GM23248 (cell line): ENCODE data around the gene LARP7.

Source experiments
- EZH2 ChIP-seq: fragments of 200-600 bp; sonication (generic); IDR thresholded peaks from 2 replicates; pipeline ENCODE4 v1.6.1; 2018; ENCODE audit warnings: antibody characterized with exemption, mild to moderate bottlenecking; ENCODE audit not compliant: insufficient read depth, poor library complexity, severe bottlenecking
- EZH2phosphoT487 ChIP-seq: fragments of 200-600 bp; sonication (generic); IDR thresholded peaks from 2 replicates; pipeline ENCODE4 v1.6.1; 2018; ENCODE audit warnings: antibody characterized with exemption, moderate library complexity, mild to moderate bottlenecking, low read depth; ENCODE audit not compliant: insufficient read depth

DNA sequence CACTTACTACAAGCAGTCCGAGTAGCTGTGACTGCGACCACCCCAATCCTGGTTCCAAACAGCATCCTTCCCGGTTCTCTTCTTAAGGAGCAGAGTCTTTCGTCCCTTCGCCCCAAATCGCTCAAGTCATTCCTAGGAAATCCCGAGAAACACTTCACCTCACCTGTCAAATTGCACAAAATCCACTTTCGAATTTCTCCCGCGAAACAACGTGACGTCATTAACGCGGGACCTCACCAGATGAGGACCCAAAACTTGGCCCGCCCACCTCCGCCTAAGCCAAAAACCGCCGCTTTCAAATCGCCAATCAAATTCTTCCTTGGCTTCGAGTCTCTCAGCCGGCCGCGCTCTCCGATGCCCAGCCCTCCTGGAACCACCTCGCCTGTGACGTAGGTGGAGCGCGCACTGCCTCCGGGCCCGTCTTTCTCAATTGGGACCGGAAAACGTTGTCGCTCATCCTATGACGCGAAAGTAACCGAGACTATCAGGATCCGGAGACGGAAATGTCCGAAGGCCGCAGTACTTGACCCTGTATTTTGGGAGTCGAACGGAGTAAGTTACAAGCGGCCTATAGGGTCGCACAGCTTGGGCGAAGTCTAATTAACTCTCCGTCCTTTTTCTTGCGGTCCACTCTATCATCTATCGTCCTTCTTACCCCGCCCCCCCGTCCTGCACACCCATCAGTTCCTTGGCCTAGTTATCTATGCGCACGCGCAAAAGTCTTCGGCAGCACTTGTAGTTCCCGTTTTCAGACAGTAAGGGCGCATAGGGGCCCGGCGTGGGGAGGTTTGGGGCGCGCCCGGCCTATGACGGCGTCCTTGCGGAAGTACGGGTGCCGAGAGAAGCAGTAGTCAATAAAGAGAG, at the start of gene LARP7, which contains the start of gene ZGRF1:
- TF ChIP-seq EZH2 (no peak), EZH2phosphoT487 (no peak)
